Esophagus muscularis mucosa (tissue), 4 donors: Measurements from ENCODE around the gene FOXL2NB.

Experiments
- EP300 ChIP-seq: sonication (generic); formaldehyde crosslinking; IDR thresholded peaks from one replicate; pipeline ENCODE4 v1.6.1; 2017; ENCODE audit warnings: antibody characterized with exemption
- POLR2A ChIP-seq: fragments of 450-650 bp; IDR thresholded peaks from one replicate; pipeline ENCODE4 v1.6.1; 2017; ENCODE audit warnings: antibody characterized with exemption, moderate library complexity, mild to moderate bottlenecking, low read depth
- POLR2AphosphoS5 ChIP-seq, 2 donors: sonication (generic); formaldehyde crosslinking; IDR thresholded peaks; one replicate each; pipeline ENCODE4 v1.6.1; 2017; ENCODE audit warnings: antibody characterized with exemption in 2 of 2
- TF ChIP-seq, protein P1 (sequence below), 3 experiments: fragments of 200-600 bp in 2 of 3; fragments of 450-650 bp in 1 of 3; sonication (generic) in 2 of 3; IDR thresholded peaks; one replicate each; pipeline ENCODE4 v1.5.1; 2017 to 2019; ENCODE audit warnings: antibody characterized with exemption in 3 of 3, mild to moderate bottlenecking in 2 of 3, moderate library complexity in 1 of 3

- TF ChIP-seq, protein P1, sequence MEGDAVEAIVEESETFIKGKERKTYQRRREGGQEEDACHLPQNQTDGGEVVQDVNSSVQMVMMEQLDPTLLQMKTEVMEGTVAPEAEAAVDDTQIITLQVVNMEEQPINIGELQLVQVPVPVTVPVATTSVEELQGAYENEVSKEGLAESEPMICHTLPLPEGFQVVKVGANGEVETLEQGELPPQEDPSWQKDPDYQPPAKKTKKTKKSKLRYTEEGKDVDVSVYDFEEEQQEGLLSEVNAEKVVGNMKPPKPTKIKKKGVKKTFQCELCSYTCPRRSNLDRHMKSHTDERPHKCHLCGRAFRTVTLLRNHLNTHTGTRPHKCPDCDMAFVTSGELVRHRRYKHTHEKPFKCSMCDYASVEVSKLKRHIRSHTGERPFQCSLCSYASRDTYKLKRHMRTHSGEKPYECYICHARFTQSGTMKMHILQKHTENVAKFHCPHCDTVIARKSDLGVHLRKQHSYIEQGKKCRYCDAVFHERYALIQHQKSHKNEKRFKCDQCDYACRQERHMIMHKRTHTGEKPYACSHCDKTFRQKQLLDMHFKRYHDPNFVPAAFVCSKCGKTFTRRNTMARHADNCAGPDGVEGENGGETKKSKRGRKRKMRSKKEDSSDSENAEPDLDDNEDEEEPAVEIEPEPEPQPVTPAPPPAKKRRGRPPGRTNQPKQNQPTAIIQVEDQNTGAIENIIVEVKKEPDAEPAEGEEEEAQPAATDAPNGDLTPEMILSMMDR (IDR thresholded peaks at IDR 0.05), result no peak
- no peak for TF ChIP-seq POLR2AphosphoS5 (IDR thresholded peaks at IDR 0.05)
- TF ChIP-seq POLR2A, result no peak
- no peak for TF ChIP-seq EP300
Observed at GRCh38 chr3:138976047-138976446, 29.0 kb downstream of the FOXL2NB start.
